HG02884 (cell line): ENCODE results near the gene MCHR1.
"Not testable (repeated sequence)": the region's sequence is repeated elsewhere in the genome, so short reads cannot be mapped to it uniquely, and the experiment has no call there.

Experiments used
- ATAC-seq: cut with Tn5 transposase; IDR thresholded peaks from one replicate; pipeline ENCODE4 v1.9.1; 2021; ENCODE audit warnings: mild to moderate bottlenecking, moderate library complexity; ENCODE audit not compliant: unreplicated experiment

Gene MCHR1

DNA sequence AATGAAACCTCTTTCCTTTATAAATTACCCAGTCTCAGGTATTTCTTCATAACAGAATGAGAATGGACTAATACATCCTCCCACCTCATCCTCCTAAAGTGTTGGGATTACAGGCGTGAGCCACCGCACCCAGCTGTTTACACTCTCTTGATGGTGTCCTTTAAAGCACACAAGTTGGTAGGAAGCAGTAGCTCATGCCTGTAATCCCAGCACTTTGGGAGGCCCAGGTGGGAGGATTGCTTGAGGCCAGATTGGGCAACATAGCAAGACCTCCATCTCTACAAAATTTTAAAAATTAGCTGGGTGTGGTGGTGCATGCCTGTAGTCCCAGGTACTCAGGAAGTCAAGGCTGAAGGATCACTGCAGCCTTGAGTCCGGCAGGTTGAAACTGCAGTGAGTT, 23.3 kb upstream of the MCHR1 start:
- not testable (repeated sequence) for ATAC-seq

DNA sequence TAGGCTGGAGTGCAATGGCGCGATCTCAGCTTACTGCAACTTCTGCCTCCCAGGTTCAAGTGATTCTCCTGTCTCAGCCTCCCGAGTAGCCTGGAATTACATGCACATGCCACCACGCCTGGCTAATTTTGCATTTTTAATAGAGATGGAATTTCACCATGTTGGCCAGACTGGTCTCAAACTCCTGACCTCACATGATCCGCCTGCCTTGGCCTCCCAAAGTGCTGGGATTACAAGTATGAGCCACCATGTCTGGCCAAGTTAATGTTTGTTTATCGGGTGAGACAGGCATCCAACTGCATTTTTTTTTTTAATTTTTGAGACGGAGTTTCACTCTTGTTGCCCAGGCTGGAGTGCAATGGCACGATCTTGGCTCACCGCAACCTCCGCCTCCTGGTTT, 22.6 kb upstream of the MCHR1 start:
- not testable (repeated sequence) for ATAC-seq

DNA sequence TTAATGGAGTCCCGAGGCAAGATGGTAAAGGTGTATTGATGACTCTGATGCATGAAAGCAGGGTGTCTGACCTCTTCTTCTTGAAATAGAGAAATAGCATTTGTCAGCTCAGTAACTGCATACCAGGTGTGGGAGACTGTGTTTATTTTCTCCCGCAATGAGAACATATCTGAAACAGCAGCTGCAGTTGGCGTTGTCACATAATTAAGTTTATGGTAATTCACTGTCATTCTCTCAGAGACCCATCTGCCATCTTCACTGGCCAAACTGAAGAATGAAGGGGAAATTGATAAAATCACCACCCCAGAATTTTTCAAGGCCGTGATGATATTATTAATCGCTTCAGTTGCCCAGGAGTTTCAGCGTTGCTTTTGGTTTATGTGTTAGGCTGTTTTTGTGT, 20.1 kb upstream of the MCHR1 start:
- no peak for ATAC-seq

DNA sequence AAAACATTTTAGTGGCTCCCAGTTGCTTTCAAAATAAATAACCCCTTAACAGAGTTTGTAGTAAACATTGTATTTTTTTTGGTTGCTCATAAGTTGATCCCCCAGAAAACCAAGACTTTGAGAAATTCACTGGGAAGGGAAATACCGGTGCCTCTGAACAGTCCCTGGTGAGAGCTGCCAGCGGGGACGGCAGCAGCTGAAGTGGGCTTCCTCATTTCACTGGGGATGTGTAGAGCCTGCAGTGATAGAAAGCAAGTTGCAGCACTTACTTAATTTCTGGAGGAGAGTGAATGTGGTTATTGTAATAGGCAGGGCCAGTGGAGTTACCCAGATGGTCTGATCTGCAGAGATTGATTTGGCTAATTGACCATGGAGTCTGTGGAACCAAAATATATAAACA, 18.6 kb upstream of the MCHR1 start:
- no peak for ATAC-seq

DNA sequence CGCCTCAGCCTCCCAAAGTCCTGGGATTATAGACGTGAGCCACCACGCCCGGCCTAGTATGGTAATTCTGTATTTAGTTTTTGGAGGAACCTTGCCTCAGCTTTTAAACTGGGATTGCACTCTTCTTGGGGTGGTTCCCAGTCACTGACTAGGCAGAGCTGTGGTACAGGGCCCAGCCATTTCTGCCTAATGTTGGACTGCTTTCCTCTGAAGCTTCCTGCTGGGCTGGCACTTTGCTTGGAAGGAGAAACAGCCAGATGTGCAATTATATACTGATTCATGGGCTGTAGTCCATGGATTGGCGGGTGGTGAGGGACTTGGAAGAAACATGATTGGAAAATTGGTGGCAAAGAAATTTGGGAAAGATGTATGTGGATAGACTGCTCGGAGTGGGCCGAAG, 17.6 kb upstream of the MCHR1 start:
- ATAC-seq = no peak

DNA sequence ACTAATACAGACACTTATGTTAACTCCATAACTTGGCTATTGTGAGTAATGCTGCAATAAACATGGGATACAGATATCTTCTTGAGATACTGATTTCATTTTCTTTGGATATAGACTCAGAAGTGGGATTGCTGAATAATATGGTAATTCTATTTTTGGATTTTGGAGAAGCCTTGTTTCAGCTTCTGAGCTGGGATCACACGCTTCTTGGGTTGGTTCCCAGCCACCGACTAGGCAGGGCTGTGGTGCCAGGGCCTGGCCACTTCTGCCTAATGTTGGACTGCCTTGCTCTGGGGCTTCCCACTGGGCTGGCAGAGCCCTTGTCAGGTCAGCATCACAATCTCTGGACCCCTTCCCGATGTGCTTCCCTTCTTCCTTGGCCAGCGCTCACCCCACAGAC, 14.0 kb upstream of the MCHR1 start:
- ATAC-seq = no peak

DNA sequence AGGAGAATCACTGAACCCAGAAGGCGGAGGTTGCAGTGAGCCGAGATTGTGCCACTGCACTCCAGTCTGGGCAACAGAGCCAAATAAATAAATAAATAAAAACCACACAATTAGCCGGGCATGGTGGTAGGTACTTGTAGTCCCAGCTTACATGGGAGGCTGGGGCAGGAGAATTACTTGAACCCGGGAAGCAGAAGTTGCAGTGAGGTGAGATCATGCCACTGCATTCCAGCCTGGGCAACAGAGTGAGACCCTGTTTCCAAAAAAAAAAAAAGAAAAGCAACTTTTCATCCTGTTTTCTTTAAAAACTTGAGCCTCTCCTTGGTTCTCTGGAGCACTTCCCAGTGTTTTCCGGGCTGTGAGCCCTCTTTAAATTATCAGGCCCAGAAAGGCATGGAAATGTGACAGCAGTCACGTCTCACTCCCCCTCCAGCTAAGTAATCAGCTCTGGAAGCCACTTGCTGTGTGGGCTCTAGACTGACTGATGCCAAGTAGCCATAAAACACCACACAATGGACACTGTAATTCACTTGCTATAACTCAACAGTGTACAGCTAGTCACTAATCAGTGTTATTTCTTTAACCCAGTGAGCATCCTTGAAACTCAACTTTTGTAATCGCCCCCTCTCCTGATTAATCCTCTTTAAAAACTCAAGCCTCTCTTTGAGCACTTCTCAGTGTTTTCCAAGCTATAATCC, 13.0 kb upstream of the MCHR1 start:
- ATAC-seq = no peak

DNA sequence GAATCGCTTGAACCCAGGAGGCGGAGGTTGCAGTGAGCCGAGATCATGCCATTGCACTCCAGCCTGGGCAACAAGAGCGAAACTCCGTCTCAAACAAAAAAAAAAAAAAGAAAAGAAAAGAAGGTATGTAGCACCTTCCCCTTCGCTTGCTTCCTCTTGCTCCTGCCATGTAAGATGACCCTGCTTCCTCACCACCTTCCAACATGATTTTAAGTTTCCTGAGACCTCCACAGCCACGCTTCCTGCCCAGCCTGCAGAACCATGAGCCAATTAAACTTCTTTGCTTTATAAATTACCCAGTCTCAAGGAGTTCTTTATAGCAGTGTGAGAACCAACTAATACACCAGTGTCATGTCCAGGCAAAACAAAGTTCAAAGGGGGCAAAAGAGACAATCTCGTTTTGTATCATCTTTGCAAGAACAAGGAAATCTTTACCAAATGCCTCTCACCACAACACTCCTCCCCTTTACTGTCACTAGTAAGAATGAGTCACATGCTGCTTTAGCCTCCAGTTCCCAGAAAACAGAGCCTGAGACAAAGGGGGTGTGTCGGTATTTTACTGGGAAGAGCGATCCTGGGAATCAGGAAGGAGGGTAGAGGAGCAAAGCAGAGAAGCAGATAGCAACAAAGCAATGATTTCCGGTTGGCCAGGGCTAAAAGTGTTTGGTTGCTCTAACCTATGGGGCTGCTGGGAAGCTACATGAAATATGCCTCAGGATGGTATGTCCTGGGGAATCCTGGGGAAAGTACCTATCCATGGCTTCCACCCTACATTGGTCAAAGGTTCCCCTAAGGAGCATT, 10.5 kb upstream of the MCHR1 start:
- ATAC-seq = no peak

DNA sequence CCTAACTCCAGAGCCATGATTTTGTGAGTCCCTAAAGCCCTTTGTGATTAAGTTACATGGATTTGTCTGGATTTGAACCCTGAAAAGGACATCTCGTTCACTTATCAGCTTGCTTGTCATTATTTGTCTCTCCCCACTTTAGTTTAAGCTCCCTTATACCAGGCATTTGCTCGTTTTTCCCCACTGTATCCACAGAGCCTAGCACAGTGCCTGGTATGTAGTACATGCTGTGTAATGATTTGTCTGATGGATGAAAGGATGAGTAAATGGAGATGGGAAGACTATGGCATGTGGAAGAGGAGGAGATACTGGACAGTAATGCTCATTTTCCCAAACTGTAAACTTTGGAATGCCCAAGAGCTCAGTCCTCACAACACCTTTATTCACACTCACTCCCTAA, 9.2 kb upstream of the MCHR1 start:
- ATAC-seq = no peak

DNA sequence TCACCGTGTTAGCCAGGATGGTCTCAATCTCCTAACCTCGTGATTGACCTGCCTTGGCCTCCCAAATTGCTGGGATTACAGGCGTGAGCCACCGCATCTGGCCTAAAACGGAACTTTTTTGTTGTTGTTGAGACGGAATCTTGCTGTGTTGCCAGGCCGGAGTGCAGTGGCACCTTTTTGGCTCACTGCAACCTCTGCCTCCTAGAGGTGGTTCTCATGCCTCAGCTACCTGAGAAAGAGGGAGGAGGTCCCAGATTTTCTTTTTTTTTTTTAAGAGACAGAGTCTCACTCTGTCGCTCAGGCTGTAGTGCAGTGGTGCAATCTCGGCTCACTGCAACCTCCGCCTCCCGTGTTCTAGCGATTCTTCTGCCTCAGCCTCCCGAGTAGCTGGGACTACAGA, 7.9 kb upstream of the MCHR1 start:
- ATAC-seq = no peak

DNA sequence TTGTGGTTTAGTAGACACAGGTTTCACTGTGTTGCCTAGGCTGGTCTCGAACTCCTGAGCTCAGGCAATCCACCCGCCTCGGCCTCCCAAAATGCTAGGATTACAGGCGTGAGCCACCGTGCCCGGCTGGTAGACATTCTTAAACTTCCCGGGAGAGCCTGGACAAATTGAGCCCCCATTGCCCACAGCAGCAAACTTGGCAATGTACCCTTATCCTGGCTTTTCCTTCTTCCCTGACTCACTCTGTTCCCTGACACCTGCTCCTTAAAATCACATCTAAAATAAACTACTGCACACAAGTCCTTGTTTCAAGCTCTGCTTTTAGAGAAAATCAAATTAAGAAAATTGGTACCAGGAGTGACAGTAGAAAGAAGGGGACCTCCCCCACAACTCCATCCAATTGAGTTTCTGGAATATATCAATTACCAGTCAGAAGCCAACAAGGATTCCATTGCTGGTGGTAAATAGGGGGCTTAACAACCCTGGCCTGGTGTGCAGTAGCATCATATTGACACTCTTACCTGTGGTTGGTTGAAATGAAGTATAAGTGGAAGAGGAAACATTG, 7.4 kb upstream of the MCHR1 start:
- ATAC-seq = no peak

DNA sequence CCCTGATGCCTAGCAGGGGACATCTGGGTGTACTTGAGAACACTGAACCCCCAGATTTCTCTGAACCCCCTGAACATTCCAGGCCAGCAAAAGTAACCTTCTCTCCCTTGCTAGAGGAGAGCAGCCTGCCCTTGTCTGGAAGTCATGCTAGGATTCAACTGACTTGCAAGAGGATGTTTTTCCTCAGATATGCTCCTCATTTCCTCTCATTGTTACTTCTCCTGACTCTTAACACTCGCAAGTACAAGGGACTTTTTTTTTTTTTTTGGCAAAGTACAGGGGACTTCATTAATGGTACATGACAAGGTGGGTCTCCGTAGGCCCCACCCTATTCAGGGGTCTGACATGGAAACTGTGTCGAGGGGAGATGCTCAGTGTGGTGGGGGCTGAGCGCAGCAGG, 6.3 kb upstream of the MCHR1 start:
- ATAC-seq = no peak

DNA sequence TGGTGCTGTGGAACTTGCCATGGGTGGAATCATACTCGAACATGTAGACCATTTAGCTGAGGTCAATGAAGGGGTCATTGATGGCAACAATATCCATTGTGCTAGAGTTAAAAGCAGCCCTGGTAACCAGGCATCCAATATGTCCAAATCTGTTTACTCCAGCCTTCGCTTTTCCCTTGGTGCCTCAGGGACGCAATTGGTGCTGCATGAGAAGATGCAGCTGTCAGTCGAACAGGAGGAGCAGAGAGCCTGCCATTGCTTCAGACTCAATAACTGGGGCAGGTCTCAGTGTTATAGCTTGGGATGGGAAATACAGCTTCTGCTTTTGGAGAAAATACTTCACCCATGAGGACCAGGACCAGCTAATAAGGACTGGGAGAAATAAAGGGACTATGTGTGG, 5.0 kb upstream of the MCHR1 start:
- no peak for ATAC-seq

DNA sequence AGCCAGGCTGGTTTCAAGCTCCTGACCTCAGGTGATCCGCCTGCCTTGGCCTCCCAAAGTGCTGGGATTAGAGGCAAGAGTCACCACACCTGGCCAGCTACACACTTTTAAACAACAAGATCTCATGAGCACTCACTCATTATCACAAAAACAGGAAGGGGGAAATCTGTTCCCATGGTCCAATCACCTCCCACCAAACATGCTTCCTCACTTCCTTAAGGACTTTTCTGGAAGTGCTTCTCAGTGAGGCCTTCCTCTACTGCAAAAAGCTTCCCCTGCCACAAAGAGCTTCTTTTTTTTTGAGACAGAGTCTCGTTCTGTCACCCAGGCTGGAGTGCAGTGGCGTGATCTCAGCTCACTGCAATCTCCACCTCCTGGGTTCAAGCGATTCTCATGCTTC, 3.1 kb upstream of the MCHR1 start:
- ATAC-seq = not testable (repeated sequence)

DNA sequence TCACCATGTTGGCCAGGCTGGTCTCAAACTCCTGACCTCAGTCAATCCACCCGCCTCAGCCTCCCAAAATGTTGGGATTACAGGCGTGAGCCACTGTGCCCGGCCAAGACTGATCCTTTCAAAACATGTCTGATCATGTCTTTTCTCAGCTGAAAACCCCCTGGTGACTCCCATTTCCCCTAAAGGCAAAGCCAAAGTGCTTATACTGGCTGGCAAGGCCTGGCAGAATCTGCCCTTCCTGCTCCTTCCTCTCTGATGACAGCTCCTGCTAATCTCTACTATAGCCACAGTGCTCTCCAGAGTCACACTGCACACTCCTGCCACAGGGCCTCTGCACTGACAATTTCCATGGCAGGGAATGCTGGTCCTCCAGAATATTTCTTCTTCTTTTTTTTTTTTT, 2.6 kb upstream of the MCHR1 start:
- ATAC-seq = no peak

DNA sequence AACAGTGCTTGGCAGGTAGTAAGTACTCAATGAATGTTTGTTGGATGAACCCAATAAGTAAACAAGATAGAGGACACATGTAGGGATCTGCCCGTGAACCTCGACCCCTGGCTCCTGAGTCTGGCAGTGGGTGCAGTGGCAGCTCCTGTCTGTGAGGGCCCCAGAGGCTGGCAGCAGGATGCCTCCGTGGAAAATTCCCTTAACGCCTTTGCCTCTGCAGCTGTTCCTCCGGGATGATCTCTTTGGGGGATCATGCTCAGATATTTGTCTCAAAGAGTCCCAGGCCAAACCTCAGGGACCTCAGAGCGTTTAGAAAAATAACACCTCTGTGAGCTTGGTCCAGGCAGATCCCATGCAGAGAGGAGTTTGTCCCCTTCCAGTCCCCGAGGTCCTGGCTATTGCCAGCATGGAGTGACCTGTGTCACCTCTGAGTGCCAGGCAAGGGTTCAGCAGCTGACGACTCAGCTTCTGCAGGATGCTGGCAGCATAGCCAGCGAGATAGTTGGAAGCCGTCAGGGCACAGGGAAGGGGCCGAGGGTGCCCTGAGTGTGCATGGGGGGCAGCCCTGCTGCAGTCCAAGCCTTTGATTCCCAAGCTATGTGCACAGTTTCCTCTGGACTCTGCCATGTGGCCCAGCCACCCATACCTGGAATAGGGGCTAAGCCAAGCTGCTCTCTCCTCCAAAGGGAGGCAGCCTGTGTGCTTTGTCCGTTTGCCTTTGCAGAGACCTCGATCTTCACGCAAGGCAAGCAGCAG, 613 bp upstream of the MCHR1 start:
- ATAC-seq = no peak

DNA sequence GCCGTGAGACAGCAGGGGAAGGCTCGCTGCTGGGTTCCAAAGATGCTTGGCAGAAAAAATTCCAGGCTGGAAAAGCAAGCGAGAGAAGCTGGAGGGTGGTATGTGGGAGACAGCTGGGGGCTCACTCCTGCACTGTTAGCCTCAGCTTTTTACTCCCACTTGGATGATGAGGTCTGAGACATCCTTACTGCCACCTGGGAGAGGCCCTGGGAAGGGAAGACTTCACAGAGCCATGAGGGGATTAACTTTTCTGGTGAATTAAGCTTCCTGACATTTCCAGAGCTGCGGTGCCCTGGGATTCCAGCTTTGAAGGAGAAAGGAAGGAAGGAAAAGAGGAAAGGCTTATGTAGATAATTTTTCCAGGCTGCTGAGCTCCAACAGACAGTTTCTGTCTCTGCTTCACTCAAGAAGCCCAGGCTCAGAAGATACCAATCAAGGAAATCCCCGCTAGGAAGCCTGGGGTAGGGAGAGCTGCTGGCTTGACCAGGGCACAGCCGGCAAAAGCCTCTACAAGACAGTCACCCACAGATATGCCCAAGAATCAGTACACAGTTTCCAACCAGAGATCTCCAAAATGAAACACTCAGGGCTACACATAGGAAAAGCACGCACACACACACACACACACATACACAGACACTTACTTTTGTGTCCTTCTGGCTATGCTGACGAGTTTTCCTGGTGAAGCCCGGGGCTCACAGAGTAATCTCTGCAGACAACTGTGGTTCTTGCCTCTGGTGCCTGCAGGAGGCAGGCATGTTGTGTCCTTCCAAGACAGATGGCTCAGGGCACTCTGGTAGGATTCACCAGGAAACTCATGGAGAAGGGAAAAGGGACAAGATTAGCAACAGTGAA, 907 bp downstream of the MCHR1 start:
- ATAC-seq = no peak

DNA sequence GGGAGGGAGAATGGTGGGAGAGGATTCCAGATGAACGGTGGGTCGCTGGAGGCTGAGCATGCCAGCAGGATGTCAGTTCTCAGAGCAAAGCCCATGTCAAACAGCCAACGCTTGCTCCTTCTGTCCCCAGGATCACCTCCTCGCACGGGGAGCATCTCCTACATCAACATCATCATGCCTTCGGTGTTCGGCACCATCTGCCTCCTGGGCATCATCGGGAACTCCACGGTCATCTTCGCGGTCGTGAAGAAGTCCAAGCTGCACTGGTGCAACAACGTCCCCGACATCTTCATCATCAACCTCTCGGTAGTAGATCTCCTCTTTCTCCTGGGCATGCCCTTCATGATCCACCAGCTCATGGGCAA, 1.5 kb downstream of the MCHR1 start:
- no peak for ATAC-seq

DNA sequence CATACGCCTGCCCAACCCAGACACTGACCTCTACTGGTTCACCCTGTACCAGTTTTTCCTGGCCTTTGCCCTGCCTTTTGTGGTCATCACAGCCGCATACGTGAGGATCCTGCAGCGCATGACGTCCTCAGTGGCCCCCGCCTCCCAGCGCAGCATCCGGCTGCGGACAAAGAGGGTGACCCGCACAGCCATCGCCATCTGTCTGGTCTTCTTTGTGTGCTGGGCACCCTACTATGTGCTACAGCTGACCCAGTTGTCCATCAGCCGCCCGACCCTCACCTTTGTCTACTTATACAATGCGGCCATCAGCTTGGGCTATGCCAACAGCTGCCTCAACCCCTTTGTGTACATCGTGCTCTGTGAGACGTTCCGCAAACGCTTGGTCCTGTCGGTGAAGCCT, 2.2 kb downstream of the MCHR1 start:
- no peak for ATAC-seq

DNA sequence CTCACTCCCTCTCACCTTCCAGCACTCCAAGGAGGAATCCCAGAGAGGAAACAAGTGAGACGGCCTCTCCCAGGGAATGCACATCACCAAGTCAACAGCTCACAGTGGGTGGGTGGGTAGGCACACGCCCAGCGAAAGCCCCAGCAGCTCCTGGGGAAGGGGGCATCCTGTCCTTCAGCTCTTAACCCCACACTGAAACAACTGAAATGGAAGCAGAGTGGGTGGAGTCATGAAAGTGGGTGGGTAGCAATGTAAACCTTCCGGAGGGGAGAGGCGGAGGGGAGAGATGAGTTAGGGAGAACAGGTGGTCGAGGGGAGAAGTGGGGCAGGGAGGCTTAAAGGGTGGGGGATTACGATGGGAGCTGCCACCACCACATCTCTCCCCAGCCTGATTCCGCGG, 5.4 kb downstream of the MCHR1 start:
- ATAC-seq = no peak

DNA sequence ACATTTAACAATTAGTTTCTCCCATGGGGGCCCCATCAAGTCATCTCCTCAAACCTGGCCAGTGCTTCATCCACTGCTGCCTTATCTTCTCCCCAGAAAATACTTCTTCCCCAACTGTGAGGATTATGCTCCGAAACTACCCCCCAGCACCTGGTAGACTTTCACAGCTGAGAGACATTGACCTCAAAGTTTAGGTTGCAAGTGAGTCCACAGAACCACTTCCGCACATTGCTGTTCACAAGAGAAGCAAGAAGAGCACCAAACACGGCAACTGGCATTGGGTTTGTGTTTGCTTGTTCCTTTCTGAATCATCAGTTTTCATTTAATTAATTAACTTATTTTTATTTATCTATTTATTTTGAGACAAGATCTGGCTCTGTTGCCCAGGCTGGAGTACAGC, 6.1 kb downstream of the MCHR1 start:
- ATAC-seq = no peak
